Endodermal cell (in vitro differentiated cells): ENCODE data around the gene SEPTIN2. TPM values are rescaled to one million over a fixed set of nuclear protein-coding genes. Genes with fewer than 3 reads are reported as not detected.
A peak's percentile ranks its signal among the peaks of the same experiment; 100 is the strongest.
"Not testable (repeated sequence)": the region's sequence is repeated elsewhere in the genome, so short reads cannot be mapped to it uniquely, and the experiment has no call there.

Experiments
- DNase-seq: peaks from one replicate; pipeline ENCODE4 v3.0.0-alpha.2; 2017
- H3K27ac ChIP-seq: 2 replicates; pipeline ENCODE4 v1.5.1; 2013; ENCODE audit warnings: mild to moderate bottlenecking, low read depth, low read length, moderate library complexity
- H3K27me3 ChIP-seq: 2 replicates; pipeline ENCODE4 v1.6.1; 2013; ENCODE audit warnings: mild to moderate bottlenecking, low read length, moderate library complexity; ENCODE audit not compliant: insufficient read depth, control insufficient read depth, poor library complexity, severe bottlenecking
- H3K36me3 ChIP-seq: 2 replicates; pipeline ENCODE4 v1.7.0; 2013; ENCODE audit warnings: mild to moderate bottlenecking, low read length, moderate library complexity; ENCODE audit not compliant: control insufficient read depth, insufficient read depth
- H3K4me1 ChIP-seq: one replicate; pipeline ENCODE4 v1.7.0; 2013; ENCODE audit warnings: low read length; ENCODE audit not compliant: control insufficient read depth, insufficient read depth
- H3K4me3 ChIP-seq: 2 replicates; pipeline ENCODE4 v1.5.1; 2013; ENCODE audit warnings: mild to moderate bottlenecking, low read length, moderate library complexity
- H3K9ac ChIP-seq: 2 replicates; pipeline ENCODE4 v1.6.1; 2013; ENCODE audit warnings: mild to moderate bottlenecking, low read length, moderate library complexity; ENCODE audit not compliant: poor library complexity, severe bottlenecking; ENCODE audit errors: extremely low read depth
- H3K9me3 ChIP-seq: 2 replicates; pipeline ENCODE4 v1.6.1; 2013; ENCODE audit warnings: mild to moderate bottlenecking, low read length, moderate library complexity; ENCODE audit not compliant: control insufficient read depth
- H3K27ac Mint-ChIP-seq: 2 replicates; pipeline ENCODE4 v1.8.0; 2020; ENCODE audit warnings: mixed read lengths
- H3K27me3 Mint-ChIP-seq: 2 replicates; pipeline ENCODE4 v1.8.0; 2021; ENCODE audit warnings: mild to moderate bottlenecking, mixed read lengths; ENCODE audit not compliant: insufficient read depth
- H3K36me3 Mint-ChIP-seq: 2 replicates; pipeline ENCODE4 v1.8.0; 2020; ENCODE audit warnings: low read depth, mixed read lengths
- H3K4me1 Mint-ChIP-seq: 2 replicates; pipeline ENCODE4 v1.8.0; 2020; ENCODE audit warnings: mixed read lengths
- H3K4me3 Mint-ChIP-seq: 2 replicates; pipeline ENCODE4 v1.8.0; 2020; ENCODE audit warnings: mild to moderate bottlenecking, moderate library complexity, mixed read lengths
- H3K9me3 Mint-ChIP-seq: 2 replicates; pipeline ENCODE4 v1.8.0; 2020; ENCODE audit warnings: mild to moderate bottlenecking, mixed read lengths
- WGBS, 2 experiments: methylation state at CpG; one replicate each; pipeline versions ENCODE4 v1.1.5 to v1.1.7; 2013; ENCODE audit warnings: missing lambda C conversion rate in 2 of 2, mixed read lengths in 1 of 2; ENCODE audit not compliant: insufficient coverage in 1 of 2, insufficient read length in 1 of 2; 5-methylcytosine and 5-hydroxymethylcytosine counted together
- total RNA-seq, 2 donors: library from RNA; stranded (reverse); fragmentation: NEBNext Ultra II Directional in 1 of 2; extraction: Animal tissue kit (Norgen Biotek cat#: 25700) in 1 of 2; gene quantifications; 2 replicates in 1 of 2; 3 replicates in 1 of 2; pipeline ENCODE4 v1.2.1, GENCODE V29; 2021
- TF ChIP-seq, protein P1 (sequence below): fragments of 200-600 bp; sonication (generic); conservative IDR thresholded peaks from 2 replicates; pipeline ENCODE4 v1.5.0; 2021; ENCODE audit warnings: antibody characterized with exemption, mild to moderate bottlenecking

The SEPTIN2 gene
- total RNA-seq, 2 donors from 2014 or later, result 365 to 380 TPM

DNA sequence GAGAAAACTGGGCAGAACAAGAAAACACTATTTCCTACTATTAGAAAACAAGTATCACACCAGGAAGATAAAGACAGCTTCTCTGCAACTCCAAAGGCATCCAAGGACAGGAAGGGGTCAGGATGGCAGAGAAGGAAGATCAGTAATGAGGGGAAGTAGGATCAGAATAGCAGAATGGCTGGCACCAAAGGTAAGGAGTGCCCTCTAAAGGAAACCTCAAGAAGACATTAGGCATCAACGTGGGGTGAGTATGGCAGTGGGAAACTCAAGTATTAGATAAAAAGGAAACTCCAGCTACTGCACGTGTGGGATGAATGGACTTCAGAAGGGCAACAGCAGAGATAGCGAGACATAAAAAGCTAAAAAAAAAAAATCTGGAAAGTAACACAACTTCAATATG, 26.1 kb upstream of the SEPTIN2 start:
- no peak overlapping the region for H3K27ac Mint-ChIP-seq

DNA sequence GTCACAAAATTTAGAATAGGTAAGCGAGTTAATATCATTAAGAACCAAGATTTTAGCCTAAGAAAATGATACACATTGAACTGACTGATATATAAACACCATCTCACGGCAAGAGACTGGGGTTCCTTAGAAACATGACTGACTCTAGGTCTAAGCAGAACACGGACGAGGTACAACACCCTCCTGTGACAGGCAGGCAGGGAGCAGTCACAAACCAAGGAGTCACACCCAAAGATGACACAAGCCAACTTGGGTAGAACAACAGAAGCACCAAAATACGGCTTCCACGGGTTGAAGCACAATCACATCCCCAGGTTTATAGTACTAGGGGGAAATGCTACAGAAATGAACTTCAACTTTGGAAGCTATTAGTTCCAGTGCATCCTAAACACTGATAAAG, 24.6 kb upstream of the SEPTIN2 start:
- Mint-ChIP-seq H3K36me3 (peaks cover 16% of the 10 kb centered on the region), H3K4me1 (peaks cover 3% of the 10 kb centered on the region), H3K9me3 (no peaks in the 10 kb centered on the region), H3K27me3 (no peaks in the 10 kb centered on the region), H3K27ac (no peak overlapping the region), H3K4me3 (no peak overlapping the region)
- H3K36me3 ChIP-seq, result peaks cover 2% of the 10 kb centered on the region
- no peak overlapping the region for H3K9ac ChIP-seq
- H3K27me3 ChIP-seq, result no peaks in the 10 kb centered on the region
- TF ChIP-seq, protein P1, sequence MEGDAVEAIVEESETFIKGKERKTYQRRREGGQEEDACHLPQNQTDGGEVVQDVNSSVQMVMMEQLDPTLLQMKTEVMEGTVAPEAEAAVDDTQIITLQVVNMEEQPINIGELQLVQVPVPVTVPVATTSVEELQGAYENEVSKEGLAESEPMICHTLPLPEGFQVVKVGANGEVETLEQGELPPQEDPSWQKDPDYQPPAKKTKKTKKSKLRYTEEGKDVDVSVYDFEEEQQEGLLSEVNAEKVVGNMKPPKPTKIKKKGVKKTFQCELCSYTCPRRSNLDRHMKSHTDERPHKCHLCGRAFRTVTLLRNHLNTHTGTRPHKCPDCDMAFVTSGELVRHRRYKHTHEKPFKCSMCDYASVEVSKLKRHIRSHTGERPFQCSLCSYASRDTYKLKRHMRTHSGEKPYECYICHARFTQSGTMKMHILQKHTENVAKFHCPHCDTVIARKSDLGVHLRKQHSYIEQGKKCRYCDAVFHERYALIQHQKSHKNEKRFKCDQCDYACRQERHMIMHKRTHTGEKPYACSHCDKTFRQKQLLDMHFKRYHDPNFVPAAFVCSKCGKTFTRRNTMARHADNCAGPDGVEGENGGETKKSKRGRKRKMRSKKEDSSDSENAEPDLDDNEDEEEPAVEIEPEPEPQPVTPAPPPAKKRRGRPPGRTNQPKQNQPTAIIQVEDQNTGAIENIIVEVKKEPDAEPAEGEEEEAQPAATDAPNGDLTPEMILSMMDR, result no peak
- H3K9me3 ChIP-seq, result no peaks in the 10 kb centered on the region
- H3K27ac ChIP-seq, result no peak overlapping the region
- no peaks in the 10 kb centered on the region for H3K4me1 ChIP-seq
- no peak overlapping the region for H3K4me3 ChIP-seq
- no peak for DNase-seq
- WGBS, 2 experiments, result 88 to 96% methylated on average over 4 to 6 of the region's 6 CpGs

More for the DNA sequence above, 26.1 kb upstream of the SEPTIN2 start:
- H3K9me3 ChIP-seq, result no peaks in the 10 kb centered on the region
- no peaks in the 10 kb centered on the region for H3K9me3 Mint-ChIP-seq
- no peaks in the 10 kb centered on the region for H3K27me3 ChIP-seq
- H3K4me3 Mint-ChIP-seq, result no peak overlapping the region
- peaks cover 17% of the 10 kb centered on the region for H3K36me3 Mint-ChIP-seq
- peaks cover 3% of the 10 kb centered on the region for H3K4me1 Mint-ChIP-seq
- WGBS, 2 experiments, result 83 to 92% methylated on average over 2 to 3 of the region's 3 CpGs
- H3K36me3 ChIP-seq, result peaks cover 7% of the 10 kb centered on the region
- no peaks in the 10 kb centered on the region for H3K4me1 ChIP-seq
- H3K27ac ChIP-seq, result no peak overlapping the region
- DNase-seq, result no peak
- H3K4me3 ChIP-seq, result no peak overlapping the region
- TF ChIP-seq, protein P1, result peak; percentile 32
- H3K9ac ChIP-seq, result no peak overlapping the region
- H3K27me3 Mint-ChIP-seq, result no peaks in the 10 kb centered on the region

DNA sequence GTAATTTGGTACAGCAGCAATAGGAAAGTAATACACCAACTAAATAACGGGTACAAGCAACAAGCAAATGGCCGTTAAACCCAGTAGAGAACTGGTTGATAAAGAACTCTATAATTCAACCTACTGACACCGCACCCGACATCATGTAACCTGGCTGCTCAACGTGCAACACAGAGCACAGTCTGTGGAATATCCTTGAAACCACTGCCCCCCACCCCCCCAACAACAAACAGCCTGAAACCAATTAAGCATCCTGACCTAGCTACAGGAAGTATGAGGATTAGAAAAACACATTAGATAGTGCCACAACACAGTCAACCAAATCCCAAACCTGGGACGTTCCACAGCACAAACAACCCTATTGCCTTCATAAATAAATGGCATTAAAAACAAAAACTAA, 23.7 kb upstream of the SEPTIN2 start:
- TF ChIP-seq, protein P1, result no peak
- no peaks in the 10 kb centered on the region for H3K27me3 Mint-ChIP-seq
- H3K4me1 ChIP-seq, result no peaks in the 10 kb centered on the region
- H3K9me3 Mint-ChIP-seq, result no peaks in the 10 kb centered on the region
- H3K36me3 Mint-ChIP-seq, result peaks cover 18% of the 10 kb centered on the region
- H3K36me3 ChIP-seq, result peaks cover 10% of the 10 kb centered on the region
- H3K4me3 ChIP-seq, result no peak overlapping the region
- H3K27me3 ChIP-seq, result no peaks in the 10 kb centered on the region
- peaks cover 6% of the 10 kb centered on the region for H3K9me3 ChIP-seq
- WGBS, 2 experiments, result 92% methylated on average over 6 of the region's 6 CpGs; no CpG with 5 or more reads in 1 of the 2 experiments
- H3K27ac Mint-ChIP-seq, result no peak overlapping the region
- H3K4me1 Mint-ChIP-seq, result peaks cover 3% of the 10 kb centered on the region
- H3K27ac ChIP-seq, result no peak overlapping the region
- no peak overlapping the region for H3K9ac ChIP-seq
- H3K4me3 Mint-ChIP-seq, result no peak overlapping the region
- no peak for DNase-seq

DNA sequence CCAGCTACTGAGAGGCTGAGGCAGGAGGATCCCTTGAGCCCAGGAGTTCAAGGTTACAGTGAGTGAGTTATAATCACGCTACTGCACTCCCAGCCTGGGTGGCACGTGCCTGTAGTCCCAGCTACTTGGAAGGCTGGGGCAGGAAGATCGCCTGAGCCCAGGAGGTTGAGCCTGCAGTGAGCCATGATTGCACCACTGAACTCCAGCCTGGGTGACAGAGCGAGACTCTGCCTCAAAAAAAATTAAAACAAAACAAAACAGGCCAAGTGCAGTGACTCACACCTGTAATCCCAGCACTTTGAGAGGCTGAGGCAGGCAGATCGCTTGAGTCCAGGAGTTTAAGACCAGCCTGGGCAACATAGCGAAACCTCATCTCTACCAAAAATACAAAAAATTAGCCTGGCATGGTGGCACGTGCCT, 22.3 kb upstream of the SEPTIN2 start:
- not testable (repeated sequence) for H3K27me3 ChIP-seq, H3K27ac Mint-ChIP-seq, H3K4me3 ChIP-seq, DNase-seq, H3K27me3 Mint-ChIP-seq, H3K9me3 ChIP-seq, H3K9ac ChIP-seq, H3K4me1 ChIP-seq, H3K4me3 Mint-ChIP-seq, H3K4me1 Mint-ChIP-seq, H3K27ac ChIP-seq, H3K9me3 Mint-ChIP-seq
- WGBS, 2 experiments, result 95 to 96% methylated on average over 4 to 7 of the region's 7 CpGs
- peaks cover 17% of the 10 kb centered on the region for H3K36me3 Mint-ChIP-seq
- peaks cover 16% of the 10 kb centered on the region for H3K36me3 ChIP-seq
